HG02885 (cell line): ENCODE results near the gene WNT7A.
A peak's percentile ranks its signal among the peaks of the same experiment; 100 is the strongest.
"Not testable (repeated sequence)": the region's sequence is repeated elsewhere in the genome, so short reads cannot be mapped to it uniquely, and the experiment has no call there.

ENCODE experiments used
- ATAC-seq: cut with Tn5 transposase; IDR thresholded peaks from one replicate; pipeline ENCODE4 v1.9.1; 2021; ENCODE audit warnings: mild to moderate bottlenecking; ENCODE audit not compliant: unreplicated experiment, poor library complexity

Gene WNT7A

DNA sequence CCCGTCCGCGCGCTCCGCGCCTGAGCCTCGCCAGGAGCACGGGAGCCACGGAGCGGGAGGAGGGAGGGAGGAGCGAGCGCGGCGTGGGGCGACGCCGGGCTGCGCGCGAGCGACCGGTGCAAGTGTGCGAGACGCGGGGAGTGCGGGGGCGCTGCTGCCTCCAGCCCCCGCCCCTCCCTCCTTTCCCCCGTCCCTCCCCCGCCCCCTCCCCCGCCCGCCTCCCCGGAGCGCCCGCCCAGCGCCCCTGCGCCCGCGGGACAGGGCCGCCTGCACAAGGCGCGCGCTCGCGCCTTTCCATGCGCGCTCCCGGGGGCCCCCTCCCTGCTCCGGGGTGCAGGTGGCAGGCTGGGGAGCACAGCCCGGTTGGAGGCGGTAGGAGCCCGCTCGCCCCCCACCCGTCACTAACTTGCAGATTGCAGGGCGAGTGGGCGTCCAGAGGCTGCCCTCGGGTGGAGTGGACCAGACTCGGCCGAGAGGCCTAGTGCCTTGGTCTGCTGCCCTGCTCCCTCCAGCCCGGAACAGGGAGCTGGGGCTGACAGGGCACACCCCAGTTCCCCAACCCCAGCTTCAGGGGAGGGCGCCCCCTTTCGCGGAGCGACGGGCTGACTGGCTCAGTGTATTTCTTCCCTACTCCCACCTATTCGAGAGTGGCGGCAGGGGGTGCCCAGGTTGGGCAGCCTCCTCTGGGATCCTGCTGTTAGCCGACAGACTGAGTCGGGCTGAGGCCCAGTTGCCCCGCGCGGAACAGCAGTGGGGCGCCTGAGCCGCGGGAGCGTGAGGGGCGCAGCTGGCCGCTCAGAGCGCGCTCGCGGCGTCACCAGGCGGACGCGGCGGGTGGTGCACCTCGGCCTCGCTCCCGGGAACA lies at the start of gene WNT7A:
Gene WNT7A (minus strand): TSS at position 126 of the 865 bp plus-strand sequence. CDS start 255 bp downstream, outside the sequence.
- no peak for ATAC-seq

DNA sequence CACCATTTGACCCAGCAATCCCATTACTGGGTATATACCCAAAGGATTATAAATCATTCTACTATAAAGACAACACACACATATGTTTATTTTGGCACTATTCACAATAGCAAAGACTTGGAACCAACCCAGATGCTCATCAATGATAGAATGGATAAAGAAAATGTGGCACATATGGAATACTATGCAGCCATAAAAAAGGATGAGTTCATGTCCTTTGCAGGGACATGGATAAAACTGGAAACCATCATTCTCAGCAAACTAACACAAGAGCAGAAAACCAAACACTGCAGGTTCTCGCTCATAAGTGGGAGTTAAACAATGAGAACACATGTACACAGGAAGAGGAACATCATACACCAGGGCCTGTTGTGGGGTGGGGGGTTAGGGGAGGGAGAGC lies 48.9 kb upstream of the WNT7A start:
- ATAC-seq = not testable (repeated sequence)

DNA sequence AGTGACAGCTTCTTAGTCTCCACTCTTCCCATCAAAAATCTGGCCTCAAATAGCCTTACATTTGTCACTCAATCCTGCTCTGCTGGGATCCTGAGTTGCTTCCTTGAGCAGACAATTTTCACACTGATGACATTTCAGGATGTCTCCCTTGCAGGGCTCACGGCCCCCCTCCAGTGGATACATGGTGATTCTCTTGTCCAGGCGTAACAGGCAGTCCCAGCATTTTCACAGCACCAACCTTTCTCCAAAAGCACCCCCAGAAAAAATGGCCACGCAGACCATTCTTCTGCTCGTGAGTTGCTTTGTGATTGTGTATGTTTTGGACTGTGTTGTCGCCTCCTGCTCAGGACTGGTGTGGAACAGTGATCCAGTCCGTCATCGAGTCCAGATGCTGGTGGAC lies 47.4 kb upstream of the WNT7A start:
- no peak for ATAC-seq

DNA sequence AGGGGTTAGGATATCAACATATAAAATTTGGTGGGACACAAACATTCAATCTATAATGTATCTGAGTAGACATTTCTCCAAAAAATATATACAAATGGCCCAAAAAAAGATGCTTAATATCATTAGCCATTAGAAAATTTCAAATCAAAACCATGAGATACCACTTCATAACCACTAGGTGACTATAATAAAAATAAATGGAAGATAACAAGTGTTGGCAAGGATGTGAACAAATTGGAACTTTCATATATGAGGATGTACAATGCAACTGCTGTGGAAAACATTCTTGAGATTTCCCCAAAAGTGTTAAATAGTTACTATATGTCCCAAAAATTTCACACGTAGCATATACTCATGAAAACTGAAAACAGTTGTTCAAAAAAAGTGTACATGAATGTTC lies 36.5 kb upstream of the WNT7A start:
- no peak for ATAC-seq

DNA sequence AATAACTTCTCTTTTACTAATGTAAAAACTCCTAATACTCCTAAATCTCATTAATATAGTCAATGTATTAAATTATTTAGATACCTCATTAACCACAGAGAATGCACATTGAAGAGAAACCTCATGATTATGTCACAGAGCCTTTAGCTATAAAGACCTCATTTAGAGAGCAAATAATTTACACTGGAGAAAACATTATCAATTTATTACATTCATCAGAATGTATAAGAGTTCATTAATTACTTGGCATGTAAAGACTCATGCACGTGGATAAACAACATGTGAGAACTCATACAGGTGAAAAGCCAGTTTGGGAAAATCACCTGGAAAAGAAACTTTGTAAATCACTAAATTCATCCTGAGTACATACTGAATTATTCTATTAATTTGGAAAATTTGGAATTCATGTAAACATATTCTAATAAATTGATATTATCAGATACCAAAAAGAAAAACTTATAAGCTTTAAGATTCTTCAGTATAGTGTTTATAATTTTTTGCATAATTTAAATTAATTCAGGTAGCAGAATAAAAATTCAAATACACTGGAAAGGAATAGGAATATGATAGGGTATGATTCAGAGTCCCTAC lies 22.9 kb upstream of the WNT7A start:
- no peak for ATAC-seq

DNA sequence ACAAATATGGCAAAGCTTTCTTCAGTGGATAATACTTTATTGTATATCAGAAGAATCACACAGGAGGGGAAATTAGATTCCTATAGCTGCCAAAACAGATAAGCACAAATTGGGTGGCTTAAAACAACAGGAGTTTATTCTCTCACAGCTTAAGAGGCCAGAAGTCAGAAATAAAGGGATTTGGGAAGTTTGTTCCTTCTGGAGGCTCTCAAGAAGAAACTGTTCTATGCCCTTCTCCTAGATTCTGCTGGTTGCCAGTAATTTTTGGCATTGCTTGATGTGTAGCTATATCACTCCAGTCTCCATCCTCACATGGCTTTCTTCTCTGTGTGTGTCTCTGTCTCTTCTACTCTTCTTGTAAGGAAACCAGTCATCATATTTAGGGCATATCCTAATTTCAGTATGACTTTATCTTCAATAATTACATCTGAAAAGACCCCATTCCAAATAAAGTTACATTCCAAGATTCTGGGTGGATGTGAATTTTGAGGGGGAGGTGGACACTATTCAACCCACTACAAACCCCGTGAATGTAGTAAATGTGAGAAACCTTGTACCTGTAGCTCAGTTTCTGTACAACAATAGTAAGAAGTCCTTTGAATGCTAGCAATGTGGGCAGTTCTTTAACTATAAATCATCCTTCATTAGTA lies 22.2 kb upstream of the WNT7A start:
- ATAC-seq = no peak

GRCh38 chr3:13898346-13898745 lies 18.5 kb upstream of the WNT7A start:
- ATAC-seq = no peak

DNA sequence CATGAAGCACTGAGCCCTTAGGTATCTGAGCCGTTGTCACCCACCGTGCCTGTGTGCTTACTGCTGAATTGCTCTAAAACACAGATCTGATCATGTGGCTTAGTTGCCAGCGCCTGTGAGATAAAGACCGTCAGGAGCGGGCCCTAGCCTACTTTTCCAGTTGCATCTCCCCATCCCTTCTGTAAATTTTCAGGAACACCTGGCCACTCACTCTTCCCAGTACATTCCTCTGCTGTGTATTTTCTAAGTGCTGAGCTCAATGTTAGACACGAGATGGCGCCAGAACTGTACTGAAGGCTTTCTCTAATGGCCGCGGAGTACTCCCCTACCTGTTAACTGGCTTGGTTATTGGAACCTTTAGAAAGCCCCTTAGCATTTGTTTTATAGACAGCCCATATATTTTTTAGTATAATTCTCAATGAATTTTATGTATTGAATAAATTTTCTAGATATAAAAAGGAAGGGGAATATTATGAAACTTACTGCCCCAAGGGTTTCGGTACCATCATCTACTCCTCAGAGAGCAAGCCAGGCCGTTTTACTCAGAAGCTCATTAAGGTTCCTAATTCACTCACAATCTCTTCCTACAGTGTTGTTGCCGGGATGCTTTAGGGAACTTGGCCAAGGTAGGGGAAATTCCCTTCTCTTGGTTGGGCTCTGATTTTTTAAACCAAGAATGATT lies 16.7 kb upstream of the WNT7A start:
- peak; percentile 37 for ATAC-seq

- peak; percentile 98 for ATAC-seq
Measured at GRCh38 chr3:13895155-13896105, 15.6 kb upstream of the WNT7A start.

GRCh38 chr3:13894807-13895154 lies 14.9 kb upstream of the WNT7A start:
- no peak for ATAC-seq

DNA sequence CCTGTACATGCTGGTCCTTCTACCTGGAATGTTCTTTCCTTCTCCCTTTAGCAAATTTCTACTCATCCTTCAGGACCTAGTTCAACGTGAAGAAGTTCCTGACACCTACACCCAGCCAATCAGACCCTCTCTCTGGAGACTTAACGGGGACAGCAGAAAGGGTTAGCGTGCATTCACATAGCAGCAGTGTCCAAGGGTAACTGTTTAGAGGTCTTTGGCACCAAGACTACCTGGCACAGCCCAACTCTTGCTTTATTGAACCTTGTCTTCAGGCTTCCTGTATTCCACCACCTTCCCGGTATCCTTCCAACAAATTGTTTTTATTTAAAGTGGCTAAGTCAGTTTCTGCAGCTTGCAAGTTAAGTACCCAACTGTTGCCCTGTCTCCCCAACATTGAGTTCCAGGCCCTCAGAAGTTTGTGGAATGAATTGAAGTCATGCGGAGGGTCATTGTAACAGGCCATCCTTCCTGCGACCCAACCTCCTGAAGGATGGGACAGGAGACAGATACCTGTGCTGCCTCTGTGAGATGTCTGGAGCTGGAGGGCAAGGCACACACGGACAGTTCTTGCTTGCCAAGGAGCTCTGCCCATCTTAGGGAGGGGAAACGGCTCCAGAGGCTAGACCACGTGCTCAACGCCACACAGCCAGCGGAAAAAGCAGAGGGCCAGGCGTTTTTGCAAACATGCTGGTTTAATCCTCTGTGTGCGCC lies 14.4 kb upstream of the WNT7A start:
- ATAC-seq = no peak

DNA sequence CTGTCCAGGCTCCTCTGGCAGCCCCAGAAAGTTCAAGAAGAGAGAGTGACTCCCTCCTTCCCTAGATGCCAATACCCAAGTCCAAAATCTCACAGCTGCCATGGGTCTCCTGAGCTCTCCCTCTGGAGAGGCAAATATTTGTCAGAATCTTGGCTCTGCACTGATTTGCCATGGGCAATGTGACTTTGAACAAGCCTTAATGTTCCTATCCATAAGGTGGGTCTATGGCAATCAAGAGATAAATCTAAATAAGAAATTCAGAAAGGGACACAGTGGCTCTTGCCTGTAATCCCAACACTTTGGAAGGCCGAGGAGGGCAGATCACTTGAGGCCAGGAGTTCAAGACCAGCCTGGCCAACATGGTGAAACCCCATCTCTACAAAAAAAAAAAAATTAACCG lies 12.4 kb upstream of the WNT7A start:
- no peak for ATAC-seq

DNA sequence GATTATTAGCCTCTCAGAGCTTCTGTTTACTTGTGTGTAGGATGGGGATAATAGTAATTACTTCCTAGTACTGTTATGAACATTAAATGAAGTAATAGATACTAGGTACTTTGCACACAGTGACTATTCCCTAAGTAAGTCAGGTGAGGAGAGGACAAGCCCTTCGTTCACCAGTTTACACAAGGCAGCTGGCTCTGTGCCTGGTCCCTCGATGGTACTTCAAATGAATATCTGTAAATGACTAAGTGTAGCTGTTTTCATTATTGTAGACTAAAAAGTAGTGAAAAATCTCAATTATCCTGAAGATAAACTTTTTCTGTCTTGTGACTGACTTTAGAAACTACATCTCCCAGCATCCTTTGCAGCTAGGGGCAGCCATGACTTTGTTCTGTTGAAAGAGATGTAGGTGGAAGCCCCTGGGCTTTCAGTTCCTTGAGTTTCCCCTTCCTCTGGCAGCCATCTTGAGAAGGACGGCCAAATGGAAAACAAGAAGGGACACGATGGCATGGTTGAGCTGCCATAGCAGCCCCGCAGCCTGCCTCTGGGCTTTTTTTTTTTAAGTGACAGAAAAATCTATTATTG lies 11.7 kb upstream of the WNT7A start:
- no peak for ATAC-seq

- ATAC-seq = no peak
Measured at GRCh38 chr3:13891017-13891392, 11.1 kb upstream of the WNT7A start.

GRCh38 chr3:13890377-13891016 lies 10.6 kb upstream of the WNT7A start:
- no peak for ATAC-seq

DNA sequence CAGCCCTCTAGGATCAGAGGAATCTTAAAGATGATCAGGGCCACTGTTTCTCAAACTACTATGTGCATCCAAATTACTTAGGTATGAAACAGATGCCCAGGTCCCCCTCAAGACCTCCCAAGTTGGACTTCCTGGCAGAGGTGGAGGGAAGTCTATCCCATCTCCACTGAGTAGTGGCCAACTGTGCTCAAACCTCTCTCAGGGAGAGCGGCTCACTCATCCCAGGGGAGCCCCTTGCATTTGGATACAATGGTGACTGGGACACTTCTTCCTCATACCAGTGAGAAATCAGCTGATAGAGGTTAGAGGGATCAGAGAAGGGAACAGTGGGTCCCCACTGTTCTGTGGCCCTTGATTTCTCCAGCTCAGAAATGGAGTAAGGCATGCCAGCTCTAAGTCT lies 8.7 kb upstream of the WNT7A start:
- no peak for ATAC-seq

- ATAC-seq = no peak
Measured at GRCh38 chr3:13887495-13888300, 7.8 kb upstream of the WNT7A start.
